Neural progenitor cell (in vitro differentiated cells): Measurements from ENCODE around the gene CRYGS.

ENCODE experiments used
- CTCF ChIP-seq: fragments of 200-600 bp; sonication (generic); IDR thresholded peaks from 2 replicates; pipeline ENCODE4 v1.5.1; 2017; ENCODE audit warnings: antibody characterized with exemption, mild to moderate bottlenecking
- EZH2 ChIP-seq: fragments of 200-600 bp; sonication (generic); IDR thresholded peaks from 2 replicates; pipeline ENCODE4 v1.6.1; 2017; ENCODE audit warnings: antibody characterized with exemption, mild to moderate bottlenecking, moderate library complexity
- EZH2phosphoT487 ChIP-seq: fragments of 200-600 bp; sonication (generic); IDR thresholded peaks from 2 replicates; pipeline ENCODE4 v1.6.1; 2017; ENCODE audit warnings: antibody characterized with exemption

GRCh38 chr3:186577521-186577920 is 33.3 kb upstream of the CRYGS start:
- TF ChIP-seq CTCF, result no peak
- no peak for TF ChIP-seq EZH2
- TF ChIP-seq EZH2phosphoT487, result no peak
